Lower leg skin (tissue), 4 donors: Measurements from ENCODE around the gene CERK. TPM values are rescaled to one million over a fixed set of nuclear protein-coding genes. Genes with fewer than 3 reads are reported as not detected.

ENCODE experiments used
- DNase-seq, 2 donors: peaks; one replicate each; pipeline ENCODE4 v3.0.0-alpha.2; 2019; ENCODE audit warnings: low spot score in 2 of 2
- H3K4me3 ChIP-seq: fragments of 200-600 bp; sonication (generic); 2 replicates; pipeline ENCODE4 v1.5.1; 2017; ENCODE audit warnings: mild to moderate bottlenecking, low read depth; ENCODE audit not compliant: poor library complexity, severe bottlenecking
- CTCF ChIP-seq, 3 donors: fragments of 450-650 bp; IDR thresholded peaks; one replicate each; pipeline ENCODE4 v1.5.1; 2016; ENCODE audit warnings: antibody characterized with exemption in 3 of 3, mild to moderate bottlenecking in 3 of 3, moderate library complexity in 2 of 3
- POLR2A ChIP-seq, 2 donors: fragments of 450-650 bp; IDR thresholded peaks; one replicate each; pipeline ENCODE4 v1.6.1; 2016 to 2017; ENCODE audit warnings: antibody characterized with exemption in 2 of 2, mild to moderate bottlenecking in 1 of 2, moderate library complexity in 1 of 2
- WGBS, 2 donors: methylation state at CpG; one replicate each; pipeline ENCODE4 v1.1.5; 2018; 5-methylcytosine and 5-hydroxymethylcytosine counted together
- intact Hi-C: fragments of 100-400 bp; cut with DNase I; formaldehyde crosslinking; loops from one replicate; pipeline ENCODE4 v1.15.0; 2023; ENCODE audit warnings: low total_unique reads
- total RNA-seq, 4 donors: library from RNA; depleted of rRNA; stranded (reverse); fragments of >200 nt; gene quantifications; one replicate each; pipeline ENCODE4 v1.1.0, GENCODE V29; 2016

The CERK gene
- total RNA-seq, 4 donors from 2014 or later, result 38.9 to 49.6 (median 41.5) TPM

GRCh38 chr22:46674367-46674781 is 63.7 kb downstream of the CERK start:
- no peak for TF ChIP-seq POLR2A (IDR thresholded peaks at IDR 0.05)
- no peak for TF ChIP-seq CTCF (IDR thresholded peaks at IDR 0.05)
- H3K4me3 ChIP-seq, result no peak overlapping the region
- peak; percentile 52 to 95 for DNase-seq
- intact Hi-C loops, result no loop called here
- WGBS, 2 donors, result 57 to 77% methylated on average over 19 of the region's 19 CpGs

DNA sequence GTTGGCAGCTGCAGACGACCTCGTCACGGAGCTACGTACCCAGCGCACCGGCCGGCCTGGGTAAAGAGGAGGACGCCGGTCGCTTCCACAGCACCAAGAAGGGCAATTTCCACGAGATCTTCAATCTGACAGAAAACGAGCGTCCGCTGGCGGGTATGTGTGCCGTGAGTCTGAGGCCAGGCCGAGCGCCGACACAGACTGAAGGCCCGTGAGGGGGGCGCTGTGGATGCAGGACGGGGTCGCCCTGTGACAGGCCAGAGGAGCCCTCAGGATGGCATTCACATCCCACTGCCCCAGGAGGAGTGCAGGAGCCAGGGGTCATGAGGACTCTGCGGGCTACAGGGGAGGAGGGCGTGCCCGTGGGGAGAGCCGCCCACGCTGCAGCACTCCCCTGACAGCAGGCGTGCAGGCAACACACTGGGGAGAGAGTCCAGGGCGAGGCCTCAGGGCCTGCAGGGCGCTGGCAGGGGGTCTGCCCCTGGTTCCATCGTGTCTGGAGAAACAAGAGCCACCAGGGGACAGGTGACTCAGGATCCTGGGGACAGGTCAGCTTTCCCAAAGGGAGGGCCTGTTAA is 64.3 kb downstream of the CERK start:
- TF ChIP-seq CTCF (IDR thresholded peaks at IDR 0.05) (no peak), POLR2A (IDR thresholded peaks at IDR 0.05) (no peak)
- no peak overlapping the region for H3K4me3 ChIP-seq
- no peak for DNase-seq
- 88 to 90% methylated on average over 24 to 32 of the region's 32 CpGs for WGBS, 2 donors
- intact Hi-C loops, result no loop called here

DNA sequence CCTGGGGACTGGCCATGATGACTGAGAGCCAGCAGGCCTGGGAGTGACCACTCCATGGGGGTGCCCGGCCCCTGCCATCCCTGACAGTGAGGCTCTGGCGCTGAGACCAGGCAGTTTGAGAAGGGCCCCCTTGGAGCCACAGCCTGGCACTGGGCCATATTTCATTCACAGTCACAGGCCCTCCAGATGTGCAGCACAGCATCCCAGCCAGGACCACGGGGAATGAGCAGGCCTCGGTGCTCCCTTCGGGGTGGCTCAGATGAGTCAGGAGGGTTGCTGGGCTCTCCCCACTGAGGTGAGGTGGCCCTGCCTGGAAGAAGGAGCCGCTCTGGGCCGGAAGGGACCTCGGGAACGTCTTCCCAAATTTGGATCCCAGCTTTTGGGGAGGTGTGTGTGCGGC is 64.8 kb downstream of the CERK start:
- no peak for TF ChIP-seq POLR2A (IDR thresholded peaks at IDR 0.05)
- no peak for TF ChIP-seq CTCF (IDR thresholded peaks at IDR 0.05)
- WGBS, 2 donors, result 80 to 88% methylated on average over 9 to 10 of the region's 10 CpGs
- intact Hi-C loops, result no loop called here
- H3K4me3 ChIP-seq, result no peak overlapping the region
- DNase-seq, result no peak

GRCh38 chr22:46672731-46673130 is 65.3 kb downstream of the CERK start:
- no peak overlapping the region for H3K4me3 ChIP-seq
- no peak for DNase-seq
- WGBS, 2 donors, result 43 to 44% methylated on average over 17 to 18 of the region's 18 CpGs
- intact Hi-C loops, result no loop called here
- no peak for TF ChIP-seq CTCF (IDR thresholded peaks at IDR 0.05)
- TF ChIP-seq POLR2A (IDR thresholded peaks at IDR 0.05), result no peak

DNA sequence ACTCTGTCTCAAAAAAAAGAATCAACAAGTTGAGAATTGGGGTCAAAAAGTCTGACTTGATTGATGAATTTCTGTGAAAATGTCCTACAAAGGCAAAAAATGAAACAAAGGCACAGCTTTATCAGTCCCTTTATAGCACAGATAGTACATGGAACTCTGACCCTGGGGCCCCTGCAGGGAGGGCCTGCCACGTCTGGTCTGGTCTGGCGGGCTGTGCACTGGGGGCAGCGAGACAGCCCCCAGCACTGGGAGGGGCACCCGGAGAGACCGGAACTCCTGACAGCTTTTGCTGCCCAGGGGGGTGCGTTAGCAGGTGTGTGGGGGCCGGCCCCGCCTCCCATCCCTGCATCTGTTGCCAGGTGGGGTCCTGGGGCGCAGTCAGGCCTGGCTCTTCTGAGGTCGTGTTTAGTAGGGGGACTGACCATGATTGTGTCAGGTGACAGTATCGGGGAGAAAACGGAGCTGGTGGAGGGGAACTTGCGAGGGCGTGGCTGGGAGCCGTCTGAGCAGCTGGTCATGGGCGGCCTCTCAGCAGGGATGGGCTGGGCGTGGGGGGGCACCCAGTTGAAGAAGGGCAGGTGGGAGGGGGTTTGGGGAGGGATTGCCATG is 66.1 kb downstream of the CERK start:
- no peak for TF ChIP-seq POLR2A (IDR thresholded peaks at IDR 0.05)
- TF ChIP-seq CTCF (IDR thresholded peaks at IDR 0.05), result no peak
- no peak for DNase-seq
- intact Hi-C loops, result no loop called here
- no peak overlapping the region for H3K4me3 ChIP-seq
- WGBS, 2 donors, result 76 to 83% methylated on average over 17 of the region's 17 CpGs

DNA sequence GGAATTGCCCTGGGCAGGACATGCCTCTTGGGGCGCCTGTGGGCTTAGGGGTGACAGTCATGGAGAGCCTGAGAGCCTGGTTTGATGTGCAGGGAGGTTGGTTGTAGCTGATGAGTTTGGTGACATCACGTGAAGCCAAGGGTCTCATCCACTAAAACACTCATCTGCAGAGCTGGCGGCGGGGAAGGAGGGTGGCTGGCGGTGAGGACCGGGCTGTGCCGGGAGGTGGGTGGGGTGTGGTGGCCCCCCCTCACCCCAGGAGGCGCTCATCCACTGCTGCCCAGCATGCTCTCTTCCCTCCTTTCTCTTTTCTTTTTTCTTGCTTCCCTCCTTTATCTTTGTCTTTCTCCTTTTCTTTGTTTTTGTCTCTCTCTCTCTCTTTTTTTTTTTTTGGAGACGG is 68.9 kb downstream of the CERK start:
- intact Hi-C loops, result no loop called here
- H3K4me3 ChIP-seq, result no peak overlapping the region
- no peak for DNase-seq
- TF ChIP-seq POLR2A (IDR thresholded peaks at IDR 0.05), result no peak
- TF ChIP-seq CTCF (IDR thresholded peaks at IDR 0.05), result no peak
- 90 to 94% methylated on average over 9 of the region's 9 CpGs for WGBS, 2 donors
